GM19023 (cell line): ENCODE results near the gene DPP7.
"Not testable (repeated sequence)": the region's sequence is repeated elsewhere in the genome, so short reads cannot be mapped to it uniquely, and the experiment has no call there.

Source experiments
- ATAC-seq: cut with Tn5 transposase; IDR thresholded peaks from one replicate; pipeline ENCODE4 v1.9.1; 2021; ENCODE audit warnings: mild to moderate bottlenecking, moderate library complexity; ENCODE audit not compliant: unreplicated experiment

Gene DPP7

DNA sequence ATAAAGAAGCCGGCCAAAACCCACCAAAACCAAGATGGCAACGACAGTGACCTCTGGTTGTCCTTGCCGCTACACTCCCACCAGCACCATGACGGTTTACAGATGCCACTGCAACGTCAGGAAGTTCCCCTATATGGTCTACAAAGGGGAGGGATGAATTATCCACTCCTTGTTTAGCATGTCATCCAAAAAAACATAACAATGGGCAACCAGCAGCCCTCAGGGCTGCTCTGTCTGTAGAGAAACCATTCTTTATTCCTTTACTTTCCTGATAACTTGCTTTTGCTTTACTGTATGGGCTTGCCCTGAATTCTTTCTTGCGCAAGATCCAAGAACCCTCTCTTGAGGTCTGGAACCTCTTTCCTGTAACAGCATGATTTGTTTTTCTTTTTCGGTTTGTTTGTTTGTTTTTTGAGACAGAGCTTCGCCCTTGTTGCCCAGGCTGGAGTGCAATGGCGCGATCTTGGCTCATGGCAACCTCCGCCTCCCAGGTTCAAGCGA, 39.2 kb downstream of the DPP7 start:
- no peak for ATAC-seq

DNA sequence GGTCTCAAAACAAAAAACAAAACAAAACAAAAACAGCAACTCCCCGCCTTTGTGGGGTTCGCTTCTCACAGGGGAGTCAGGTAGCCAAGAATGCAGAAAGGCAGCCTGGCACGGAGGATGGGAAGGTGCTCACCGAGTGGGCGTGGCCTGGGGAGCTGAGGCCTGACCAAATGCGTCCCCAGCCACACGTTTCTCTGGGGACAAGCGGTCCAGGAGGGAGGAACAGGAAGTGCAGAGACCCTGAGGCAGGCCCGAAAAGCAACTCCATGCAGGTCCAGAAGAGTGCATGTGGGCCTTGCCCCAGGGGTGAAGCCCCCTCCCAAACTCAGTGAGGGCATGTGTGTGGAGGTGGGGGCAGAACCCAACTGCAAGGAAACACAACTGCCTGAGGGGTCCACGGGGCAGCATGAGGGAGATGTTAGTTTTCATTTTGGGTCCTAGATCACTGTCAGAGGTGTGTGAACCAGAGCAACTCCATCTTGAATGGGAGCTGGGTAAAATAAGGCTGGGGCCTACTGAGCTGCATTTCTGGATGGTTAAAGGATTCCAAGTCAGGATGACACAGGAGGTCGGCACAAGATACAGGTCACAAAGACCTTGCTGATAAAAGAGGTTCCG, 39.8 kb downstream of the DPP7 start:
- no peak for ATAC-seq

DNA sequence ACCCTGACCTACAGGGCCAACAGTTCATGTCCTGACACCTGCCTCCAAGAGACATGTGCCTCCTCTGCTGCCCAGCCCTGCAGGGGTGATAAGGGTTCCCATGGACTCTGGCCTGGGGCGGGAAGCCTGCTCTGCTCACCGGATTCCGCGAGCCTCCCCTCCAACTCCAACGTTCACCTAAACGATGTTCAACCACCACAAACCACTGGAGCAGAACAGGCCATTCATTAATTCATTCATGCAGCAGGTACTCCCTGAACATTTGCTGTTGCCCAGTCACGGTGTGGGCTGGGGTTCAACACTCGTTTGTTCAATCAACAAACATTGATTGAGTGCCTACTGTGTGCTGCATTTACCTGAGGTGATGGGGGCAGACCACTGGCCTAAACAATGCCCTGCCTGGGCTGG, 40.5 kb downstream of the DPP7 start:
- no peak for ATAC-seq

DNA sequence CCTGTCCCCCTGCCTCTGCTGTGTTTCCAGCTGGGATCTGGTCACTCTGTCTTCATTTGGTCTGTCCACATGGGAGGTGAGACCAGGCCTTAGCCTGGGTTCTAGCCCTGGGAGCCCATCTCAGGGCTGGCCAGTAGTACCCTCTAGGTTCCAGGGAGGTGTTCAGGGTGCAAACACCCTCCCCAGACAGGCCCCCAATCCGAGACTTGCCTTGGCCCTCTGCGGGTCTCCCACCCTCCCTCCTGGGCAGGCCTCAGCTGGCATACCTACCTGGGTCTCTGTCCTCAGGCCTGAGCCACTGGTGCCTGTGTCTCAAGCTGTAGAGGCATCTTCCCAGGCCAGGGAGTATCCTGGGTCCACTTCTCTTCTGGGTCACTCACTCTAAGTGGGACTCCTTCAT, 43.3 kb downstream of the DPP7 start:
- ATAC-seq: no peak

DNA sequence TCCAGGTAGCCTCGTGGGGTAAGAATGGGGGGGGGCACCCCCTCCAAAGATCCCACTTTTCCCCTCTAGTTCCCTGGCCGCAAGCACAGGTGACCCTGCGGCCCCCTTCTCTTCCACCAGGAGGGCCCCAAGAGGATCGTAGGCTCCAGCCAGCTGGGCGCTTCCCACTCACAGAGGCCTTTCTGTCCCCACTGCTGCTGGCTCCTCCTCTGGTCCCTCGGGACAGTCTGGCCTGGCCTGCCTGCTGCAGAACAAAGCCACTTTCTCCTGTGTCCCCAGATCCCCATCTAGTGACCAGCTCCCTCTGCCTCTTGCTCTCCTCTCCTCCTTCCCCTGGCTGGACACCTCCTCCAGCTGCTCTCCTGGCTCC, 43.6 kb downstream of the DPP7 start:
- no peak for ATAC-seq

DNA sequence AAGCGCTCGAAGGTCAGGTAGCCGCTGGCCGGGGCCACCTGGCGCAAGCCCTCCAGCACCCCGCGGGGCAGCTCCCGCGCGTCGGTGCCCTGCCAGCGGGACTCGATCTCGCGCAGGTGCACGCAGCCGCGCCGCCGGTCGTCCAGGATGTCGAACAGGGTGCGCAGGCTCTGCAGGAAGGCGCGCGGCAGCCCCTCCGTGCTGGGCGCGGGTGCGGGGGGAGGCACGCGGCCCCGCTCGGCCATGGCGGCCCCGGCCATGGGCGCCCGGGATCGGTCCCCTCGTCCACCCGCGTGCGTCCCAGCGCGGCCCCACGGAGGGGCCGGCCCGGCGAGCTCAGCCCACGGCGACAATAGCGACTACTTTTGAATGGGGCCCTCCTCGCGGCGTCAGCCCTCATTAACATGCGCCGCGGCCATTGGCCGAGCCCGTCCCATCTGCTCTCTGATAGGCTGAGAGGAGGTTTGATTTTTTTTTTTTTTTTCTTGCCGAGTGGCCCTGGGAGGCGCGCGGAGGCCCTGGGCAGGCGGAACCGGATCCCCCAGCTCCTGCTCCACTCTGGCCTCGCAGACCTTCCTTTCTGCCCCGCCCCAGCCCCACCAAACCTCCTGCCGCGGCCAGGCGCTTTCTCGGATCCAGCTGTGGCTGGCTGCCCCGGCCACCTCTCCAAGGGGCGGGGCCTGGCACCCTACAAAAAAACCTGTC, 44.2 kb downstream of the DPP7 start, which contains the start of gene SAPCD2:
Gene SAPCD2 (minus strand): TSS at position 357 of the 705 bp plus-strand sequence. CDS start 97 bp downstream, at position 260.
- peak; percentile 72 for ATAC-seq

DNA sequence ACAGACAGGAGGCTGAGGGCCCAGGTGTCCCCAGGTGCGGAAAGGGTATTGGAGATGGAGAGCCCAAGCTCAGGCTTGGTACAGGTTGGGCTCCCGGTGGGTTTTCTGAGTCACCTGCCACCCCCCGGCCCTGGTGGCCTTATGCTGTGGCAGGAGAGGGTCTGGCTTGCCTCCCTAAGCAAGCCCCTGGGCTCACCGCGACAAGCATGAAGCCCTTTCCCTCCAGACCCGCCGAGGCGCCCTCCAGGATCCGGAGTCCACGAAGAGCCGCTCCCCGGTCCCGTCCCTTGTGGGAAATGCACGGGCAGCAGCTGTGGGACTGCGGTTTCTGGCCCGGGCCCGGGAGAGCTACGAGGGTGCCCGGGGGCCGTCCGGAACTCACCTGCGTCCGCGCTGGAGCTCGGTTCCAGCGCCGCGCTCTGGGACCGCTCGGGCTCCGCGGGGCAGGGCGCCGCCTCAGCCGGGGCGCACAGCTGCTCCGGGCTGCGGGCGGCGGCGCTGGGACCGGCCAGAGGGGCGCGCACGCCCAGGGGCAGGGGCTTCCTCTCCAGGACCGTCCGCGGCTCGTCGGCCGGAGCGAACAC, 44.9 kb downstream of the DPP7 start:
- no peak for ATAC-seq

DNA sequence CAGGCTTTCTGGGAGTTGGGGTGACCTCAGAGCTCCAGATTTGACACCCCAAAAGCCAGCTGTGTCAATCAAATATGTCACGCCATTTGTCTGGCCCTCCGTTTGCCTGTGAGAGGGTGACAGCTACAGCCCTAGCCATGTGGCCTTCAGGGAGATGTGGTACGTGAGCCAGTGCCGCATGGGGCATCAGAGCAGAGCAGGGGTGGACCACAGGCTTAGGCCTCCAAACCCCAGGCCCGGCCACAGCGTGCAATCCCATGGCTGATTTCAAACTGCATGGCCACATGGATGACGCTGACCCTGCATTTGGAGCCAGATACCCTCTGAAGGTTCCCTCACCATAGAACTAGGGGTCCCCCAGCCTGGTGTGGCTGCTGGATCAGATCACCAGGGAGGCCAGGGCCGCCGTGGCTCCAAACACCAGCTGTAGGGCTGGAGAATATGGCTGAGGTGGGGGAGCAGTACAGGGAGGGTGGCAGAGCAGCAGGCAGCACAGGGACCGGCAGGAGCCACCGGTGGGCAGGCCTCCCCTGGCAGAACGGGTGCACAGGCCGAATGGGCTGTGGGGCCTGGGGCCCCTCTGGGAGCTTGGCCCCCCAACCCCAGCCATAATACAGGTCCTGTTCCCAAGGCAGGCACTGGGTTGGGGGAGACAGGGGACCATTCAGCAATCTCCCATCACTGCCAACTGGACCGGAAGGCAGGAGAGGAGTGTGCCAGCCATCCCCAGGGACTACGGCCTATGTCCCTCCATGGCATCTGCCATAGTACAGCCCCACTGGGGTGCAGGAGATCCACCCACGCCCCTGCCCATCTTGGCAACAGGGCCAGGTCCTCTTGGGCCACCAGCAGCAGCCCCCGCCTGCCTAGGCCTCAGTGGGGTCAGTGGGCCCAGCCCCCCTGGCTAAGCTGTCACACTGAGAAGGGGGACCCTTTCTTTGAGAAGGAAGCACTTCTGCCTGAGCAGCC, 45.7 kb downstream of the DPP7 start:
- ATAC-seq: no peak

DNA sequence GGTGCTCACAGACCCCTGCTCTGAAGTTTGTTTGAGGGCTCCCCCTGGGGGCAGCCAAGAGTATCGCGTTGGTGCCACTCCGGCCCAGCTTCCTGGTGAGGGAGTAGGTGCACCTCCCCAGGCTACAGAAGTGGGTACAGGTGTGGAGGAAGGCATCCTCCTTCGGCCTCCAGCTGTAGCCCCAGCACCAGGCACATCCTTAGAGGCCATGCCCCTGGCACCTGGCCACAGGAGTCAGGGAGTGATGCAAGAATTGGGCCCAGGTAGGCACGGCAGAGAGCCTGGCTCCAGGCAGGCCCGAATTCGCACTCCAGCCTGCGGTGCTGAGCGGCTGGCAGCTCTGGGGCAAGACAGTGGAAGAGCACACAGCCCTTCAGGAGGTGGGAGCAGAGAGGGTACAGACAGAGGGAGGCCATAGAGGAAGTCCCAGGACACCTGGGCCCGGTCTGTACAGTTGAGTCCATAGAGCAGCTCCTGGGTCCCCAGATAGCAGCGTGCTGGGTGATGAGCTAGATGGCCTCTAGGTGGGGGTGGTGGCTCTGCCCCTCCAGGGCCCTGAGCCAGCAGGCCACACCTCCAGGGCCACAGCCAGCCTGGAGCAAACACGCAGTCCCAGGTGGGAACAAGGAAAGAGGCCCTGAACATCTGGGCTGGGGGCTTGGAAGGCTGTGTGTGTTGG, 46.5 kb downstream of the DPP7 start:
- no peak for ATAC-seq

DNA sequence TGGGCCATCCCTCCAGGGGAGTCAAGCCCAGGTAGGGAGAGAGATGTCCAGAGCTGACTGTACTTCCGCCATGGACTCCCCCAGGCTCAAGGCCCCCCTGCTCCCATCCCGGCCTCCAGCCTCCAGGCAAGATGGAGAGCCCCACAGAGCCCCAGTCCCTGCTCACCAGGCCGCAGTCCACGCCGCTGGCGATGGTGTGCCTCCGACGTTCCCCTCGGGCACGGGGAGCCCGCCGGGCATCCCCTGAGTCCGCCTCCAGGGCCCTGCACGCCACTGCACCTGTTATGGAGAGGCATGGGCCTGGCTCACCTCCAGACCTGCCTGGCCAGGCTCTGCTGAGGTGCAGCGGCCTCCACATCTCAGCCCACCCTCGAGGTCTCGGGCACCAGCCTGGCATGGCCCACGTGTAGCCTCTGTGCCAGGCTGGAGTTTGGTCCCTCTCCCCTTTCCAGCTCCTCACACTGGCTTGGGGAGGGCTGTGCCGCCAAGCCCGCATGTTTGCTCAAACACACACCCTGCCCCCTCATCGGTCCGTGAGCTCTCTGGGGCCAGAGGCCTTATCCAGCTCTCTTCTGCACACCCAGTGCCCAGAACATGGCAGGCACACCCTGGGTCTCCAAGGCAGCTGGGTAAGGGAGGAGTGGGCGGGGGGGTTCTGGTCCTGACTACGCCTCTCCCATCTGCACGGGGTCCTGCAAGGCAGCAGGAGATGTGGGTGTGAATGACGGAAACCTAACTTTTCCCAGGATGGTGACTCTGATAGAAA, 48.3 kb downstream of the DPP7 start:
- ATAC-seq: no peak

DNA sequence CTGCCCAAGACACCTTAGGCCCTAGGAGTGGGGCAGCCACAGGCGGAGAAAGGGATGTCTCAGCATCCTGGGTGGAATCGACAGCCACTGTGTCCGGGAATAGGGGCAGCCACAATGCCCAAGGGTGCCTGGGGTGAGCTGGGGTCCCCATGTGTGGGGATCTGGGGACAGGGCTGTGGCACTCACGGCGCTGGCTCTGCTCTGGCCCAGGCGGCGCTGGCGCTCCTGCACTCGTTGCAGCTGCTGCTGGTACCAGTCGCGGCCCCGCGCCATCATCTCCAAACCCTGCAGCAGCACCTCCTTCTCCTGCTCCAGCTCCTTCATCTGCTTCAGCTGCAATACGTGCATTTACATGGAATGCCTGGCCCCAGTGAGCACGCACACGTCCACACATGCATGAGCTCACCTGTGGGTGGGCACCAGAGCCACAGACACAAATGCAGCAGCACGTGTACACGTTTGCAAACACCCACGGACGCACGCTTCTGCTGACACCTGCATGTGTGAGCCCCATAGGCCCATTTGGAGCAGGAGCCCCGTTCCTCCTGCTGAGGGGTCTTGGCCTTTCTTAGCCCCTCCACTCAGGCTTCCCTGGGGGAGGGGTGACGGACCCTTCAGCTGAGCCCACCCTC, 49.1 kb downstream of the DPP7 start:
- ATAC-seq: no peak

DNA sequence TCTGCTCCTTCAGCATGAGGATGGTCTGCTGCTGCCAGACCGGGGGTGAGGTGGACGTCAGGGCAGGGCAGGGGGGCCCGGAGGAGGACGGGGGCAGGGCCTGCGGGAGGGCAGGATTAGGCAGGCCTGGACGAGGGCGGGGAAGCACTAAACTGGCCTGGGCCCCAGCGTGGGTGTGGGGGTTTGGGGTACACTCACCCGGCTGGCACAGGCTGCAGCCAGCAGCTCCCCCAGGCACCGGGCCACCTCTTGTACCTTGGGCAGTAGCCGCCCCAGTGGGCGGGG, 49.7 kb downstream of the DPP7 start:
- no peak for ATAC-seq

DNA sequence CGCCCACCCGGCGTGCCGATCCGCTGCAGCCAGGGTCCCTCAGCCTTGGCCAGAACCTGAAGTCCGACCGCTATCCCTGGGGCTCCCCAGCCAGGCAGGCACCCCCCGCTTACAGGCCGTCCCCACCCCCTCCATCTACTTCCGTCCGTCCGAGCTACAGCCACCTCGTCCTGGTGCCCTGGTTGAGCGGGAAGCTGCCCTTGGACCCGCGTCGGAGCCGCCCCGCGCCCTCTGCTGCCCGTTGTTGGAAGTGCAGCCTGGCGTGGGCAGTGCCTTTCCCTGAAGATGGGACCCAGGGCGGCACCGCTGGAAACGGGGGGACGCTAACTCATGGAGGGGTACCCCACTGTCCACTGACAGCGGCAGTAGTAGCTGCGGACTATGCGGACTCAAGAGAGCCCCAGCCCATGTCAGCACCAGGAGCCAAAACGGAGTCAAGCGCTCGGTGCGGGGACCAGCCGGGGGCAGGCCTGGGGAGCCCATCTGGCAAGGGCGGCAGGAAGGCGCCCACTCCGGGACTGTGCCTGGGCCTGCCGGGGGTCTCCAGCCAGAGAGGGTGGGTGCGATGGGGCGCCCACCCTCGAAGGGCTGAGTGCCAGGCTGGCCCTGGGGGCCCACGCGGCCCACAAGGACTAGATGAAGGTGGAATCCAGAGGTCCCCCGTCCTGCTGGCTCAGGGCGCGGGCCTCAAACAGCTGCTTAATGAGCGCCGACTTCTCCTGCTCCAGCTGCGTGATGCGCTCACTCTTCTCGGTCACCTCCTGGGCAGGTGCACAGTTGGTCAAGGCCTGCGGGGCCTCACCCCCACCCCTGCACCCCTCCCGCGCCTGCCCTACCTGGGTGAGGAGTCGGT, 50.3 kb downstream of the DPP7 start:
- no peak for ATAC-seq

DNA sequence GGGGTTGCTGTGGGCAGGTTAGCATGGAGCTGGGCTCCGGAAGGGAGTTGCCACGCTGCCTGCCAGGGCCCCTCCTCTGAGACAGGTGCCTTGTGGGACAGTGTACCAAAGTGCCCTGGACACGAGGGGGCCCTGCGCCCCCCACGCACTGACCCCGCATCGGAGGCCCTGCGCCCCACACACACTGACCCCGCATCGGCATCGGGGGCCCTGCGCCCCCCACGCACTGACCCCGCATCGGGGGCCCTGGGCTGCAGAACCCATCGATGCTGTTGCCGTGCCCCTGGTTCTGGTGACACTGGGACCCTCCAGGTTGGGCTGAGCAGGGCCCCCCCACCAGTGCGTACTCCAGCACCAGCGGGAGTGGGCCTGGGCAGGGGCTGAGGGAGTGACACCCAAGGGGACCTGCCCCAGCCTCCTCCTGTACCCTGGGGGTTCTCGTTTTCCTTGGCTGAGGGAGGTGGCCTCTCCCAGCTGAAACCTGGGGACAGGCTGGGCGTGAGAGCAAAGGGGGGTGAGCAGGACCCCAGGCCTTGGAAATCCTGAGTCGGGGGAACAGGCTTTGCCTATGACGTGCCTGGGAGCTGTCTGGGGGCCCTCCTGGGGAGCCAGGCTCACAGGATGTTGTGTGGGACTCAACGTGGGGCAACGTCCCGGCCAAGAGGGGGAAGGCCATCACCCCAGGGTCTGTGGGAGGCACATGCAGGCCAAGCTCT, 51.1 kb downstream of the DPP7 start:
- ATAC-seq: no peak

DNA sequence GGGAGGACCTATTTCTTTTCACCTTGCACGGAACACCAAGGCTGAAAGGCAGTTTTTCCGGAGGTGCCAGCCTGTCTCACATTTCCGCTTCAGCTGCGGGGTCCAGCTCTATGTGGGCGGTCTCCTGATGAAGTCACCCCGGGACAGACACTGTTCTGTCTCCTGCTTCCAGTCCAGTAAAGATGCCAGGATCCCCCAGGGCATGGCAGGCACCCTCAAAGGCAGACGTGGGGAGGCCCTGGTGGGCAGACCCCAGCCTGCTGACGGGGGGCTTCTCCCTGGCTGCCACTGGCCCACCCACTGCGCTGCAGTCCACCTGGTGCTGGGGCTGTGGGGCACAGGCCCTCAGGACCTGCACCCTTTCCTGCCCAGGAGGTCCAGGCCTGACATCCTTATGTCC, 51.7 kb downstream of the DPP7 start:
- not testable (repeated sequence) for ATAC-seq

DNA sequence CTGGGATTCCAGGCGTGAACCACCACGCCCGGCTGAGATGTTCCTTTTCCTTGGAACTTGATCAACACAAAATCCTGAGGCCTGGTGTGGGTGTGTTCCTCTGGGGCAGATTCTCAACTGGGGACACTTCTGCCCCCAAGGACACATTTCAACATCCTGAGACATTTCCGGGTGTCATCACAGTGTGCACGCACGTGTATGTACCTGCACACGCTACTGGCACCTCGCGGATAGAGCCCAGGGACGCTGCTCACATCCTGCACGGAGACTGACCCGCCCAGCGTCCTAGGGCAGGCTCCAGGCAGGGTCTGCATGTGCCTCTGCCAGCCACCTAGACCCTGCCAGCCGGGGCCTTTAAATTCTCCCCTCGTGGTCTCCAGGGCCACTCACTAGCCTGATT, 52.1 kb downstream of the DPP7 start:
- no peak for ATAC-seq
